ENCODE data around the gene SETD4. TPM values are rescaled to one million over a fixed set of nuclear protein-coding genes. Genes with fewer than 3 reads are reported as not detected.

The SETD4 gene
- total RNA-seq, 1 donor = 15.9 TPM

DNA sequence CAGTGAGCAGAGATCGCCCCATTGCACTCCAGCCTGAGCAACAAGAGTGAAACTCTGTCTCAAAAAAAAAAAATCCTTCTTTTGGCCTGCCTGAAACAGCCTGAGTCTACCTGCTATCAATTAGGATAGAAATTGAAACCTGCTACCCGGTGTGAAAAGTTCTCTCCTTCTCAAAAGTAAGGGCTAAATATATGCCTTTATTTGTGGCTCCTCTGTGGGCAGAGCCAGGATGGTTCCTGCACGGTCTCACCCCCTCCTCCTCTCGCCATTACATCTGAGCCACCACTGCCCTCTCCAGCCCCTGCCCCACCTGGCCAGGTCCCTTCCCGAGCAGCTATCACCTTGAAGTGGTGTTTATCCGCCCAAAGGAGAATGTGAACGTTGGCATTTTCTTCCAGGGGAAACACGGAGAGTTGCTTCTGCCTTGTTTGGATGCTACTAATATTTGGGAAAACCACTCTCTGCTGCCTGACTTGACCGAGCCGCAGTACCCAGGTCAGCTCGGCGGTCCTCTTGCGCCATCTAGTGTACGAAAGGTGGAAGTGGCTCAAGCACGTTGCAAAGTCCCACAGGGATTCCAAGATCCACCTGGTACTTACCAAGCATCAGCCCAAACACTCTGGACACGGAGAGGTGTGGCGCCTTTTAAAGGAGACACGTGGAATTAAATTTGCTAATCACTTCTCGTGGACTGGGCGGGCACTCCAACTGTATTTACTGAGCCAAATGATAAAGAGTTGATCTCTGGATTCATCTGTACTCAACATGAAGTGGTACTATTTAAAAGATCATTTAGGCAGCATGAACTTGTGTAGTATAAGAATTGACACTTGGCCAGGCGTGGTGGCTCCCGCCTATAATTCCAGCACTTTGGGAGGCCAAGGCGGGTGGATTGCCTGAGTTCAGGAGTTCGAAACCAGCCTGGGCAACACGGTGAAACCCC, 31.9 kb downstream of the SETD4 start:
- TF ChIP-seq, protein P1, sequence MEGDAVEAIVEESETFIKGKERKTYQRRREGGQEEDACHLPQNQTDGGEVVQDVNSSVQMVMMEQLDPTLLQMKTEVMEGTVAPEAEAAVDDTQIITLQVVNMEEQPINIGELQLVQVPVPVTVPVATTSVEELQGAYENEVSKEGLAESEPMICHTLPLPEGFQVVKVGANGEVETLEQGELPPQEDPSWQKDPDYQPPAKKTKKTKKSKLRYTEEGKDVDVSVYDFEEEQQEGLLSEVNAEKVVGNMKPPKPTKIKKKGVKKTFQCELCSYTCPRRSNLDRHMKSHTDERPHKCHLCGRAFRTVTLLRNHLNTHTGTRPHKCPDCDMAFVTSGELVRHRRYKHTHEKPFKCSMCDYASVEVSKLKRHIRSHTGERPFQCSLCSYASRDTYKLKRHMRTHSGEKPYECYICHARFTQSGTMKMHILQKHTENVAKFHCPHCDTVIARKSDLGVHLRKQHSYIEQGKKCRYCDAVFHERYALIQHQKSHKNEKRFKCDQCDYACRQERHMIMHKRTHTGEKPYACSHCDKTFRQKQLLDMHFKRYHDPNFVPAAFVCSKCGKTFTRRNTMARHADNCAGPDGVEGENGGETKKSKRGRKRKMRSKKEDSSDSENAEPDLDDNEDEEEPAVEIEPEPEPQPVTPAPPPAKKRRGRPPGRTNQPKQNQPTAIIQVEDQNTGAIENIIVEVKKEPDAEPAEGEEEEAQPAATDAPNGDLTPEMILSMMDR (IDR thresholded peaks at IDR 0.05; ENCODE audit: extremely low read depth, low read depth, low read length) = peak; percentile 99
- peak overlapping the region; percentile 64 for H3K4me2 ChIP-seq (ENCODE audit: insufficient read depth, low read length)
- H3K36me3 ChIP-seq (ENCODE audit: insufficient read depth, low read length) = no peaks in the 10 kb centered on the region
- peak overlapping the region; percentile 34 for H3K4me3 ChIP-seq (ENCODE audit: insufficient read depth, low read length)
- H3K9me3 ChIP-seq (ENCODE audit: low read depth, low read length) = no peaks in the 10 kb centered on the region
- H3K27ac ChIP-seq (ENCODE audit: low read depth, low read length) = no peak overlapping the region
- no peaks in the 10 kb centered on the region for H3K27me3 ChIP-seq (ENCODE audit: insufficient read depth, low read length)
- peaks cover 12% of the 10 kb centered on the region for H3K4me1 ChIP-seq (ENCODE audit: insufficient read depth, low read length)
- peak overlapping the region; percentile 71 for H2AFZ ChIP-seq (ENCODE audit: low read length)
- no peaks in the 10 kb centered on the region for H4K20me1 ChIP-seq (ENCODE audit: insufficient read depth, low read length)
- H3K79me2 ChIP-seq (ENCODE audit: insufficient read depth, low read length) = no peaks in the 10 kb centered on the region
- DNase-seq (ENCODE audit: insufficient read length, low spot score, missing footprints) = peak; percentile 94

DNA sequence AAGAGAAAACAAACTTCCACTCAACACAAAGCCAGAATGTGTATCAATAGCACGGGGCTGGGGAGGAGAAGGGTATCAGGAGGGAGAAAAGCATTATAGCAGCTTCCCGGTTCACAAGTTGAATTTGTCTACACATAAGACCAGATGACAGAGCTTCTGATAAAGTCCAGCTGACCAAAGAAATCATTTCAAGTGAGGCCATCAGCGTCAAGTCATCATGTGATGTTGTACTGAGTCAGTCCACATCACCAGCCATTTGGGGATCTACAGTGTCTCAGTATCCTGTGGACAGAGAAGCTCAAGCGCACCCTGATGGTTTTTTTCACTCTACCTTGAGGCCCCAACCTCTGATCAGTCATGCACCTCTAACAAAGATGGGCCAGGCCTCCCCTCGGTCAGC, 33.0 kb downstream of the SETD4 start:
- Histone ChIP-seq H3K4me3 (ENCODE audit: insufficient read depth, low read length) (no peak overlapping the region), H3K27ac (ENCODE audit: low read depth, low read length) (no peak overlapping the region), H3K4me1 (ENCODE audit: insufficient read depth, low read length) (peaks cover 12% of the 10 kb centered on the region), H2AFZ (ENCODE audit: low read length) (peak overlapping the region; percentile 35), H3K9me3 (ENCODE audit: low read depth, low read length) (no peaks in the 10 kb centered on the region), H3K27me3 (ENCODE audit: insufficient read depth, low read length) (no peaks in the 10 kb centered on the region), H3K79me2 (ENCODE audit: insufficient read depth, low read length) (no peaks in the 10 kb centered on the region), H4K20me1 (ENCODE audit: insufficient read depth, low read length) (no peaks in the 10 kb centered on the region), H3K36me3 (ENCODE audit: insufficient read depth, low read length) (no peaks in the 10 kb centered on the region), H3K4me2 (ENCODE audit: insufficient read depth, low read length) (no peak overlapping the region)
- TF ChIP-seq, protein P1 (IDR thresholded peaks at IDR 0.05; ENCODE audit: extremely low read depth, low read depth, low read length) = no peak
- DNase-seq (ENCODE audit: insufficient read length, low spot score, missing footprints) = no peak

DNA sequence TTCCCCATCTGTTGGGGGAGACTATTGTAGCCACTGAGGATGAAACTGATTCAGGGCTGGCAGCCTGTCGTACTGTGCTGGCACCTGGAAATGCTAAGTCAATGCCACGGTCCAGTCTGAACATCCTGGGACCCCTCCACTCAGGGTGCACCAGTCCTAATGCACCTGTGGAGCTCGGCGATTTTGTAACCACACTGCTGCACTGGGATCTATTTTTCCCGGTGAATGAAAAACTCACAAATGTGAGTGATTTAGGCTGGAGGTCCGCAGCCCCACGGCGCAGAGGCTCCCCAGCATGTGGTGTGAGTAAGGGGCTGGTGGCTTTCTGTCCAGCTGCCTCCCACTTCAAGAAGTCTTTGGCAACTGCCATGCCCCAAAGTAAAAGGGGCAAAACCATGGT, 35.5 kb downstream of the SETD4 start:
- no peak for DNase-seq (ENCODE audit: insufficient read length, low spot score, missing footprints)
- Histone ChIP-seq H3K27ac (ENCODE audit: low read depth, low read length) (no peak overlapping the region), H3K4me1 (ENCODE audit: insufficient read depth, low read length) (peaks cover 12% of the 10 kb centered on the region), H4K20me1 (ENCODE audit: insufficient read depth, low read length) (no peaks in the 10 kb centered on the region), H3K9me3 (ENCODE audit: low read depth, low read length) (no peaks in the 10 kb centered on the region), H3K4me3 (ENCODE audit: insufficient read depth, low read length) (no peak overlapping the region), H3K27me3 (ENCODE audit: insufficient read depth, low read length) (no peaks in the 10 kb centered on the region), H3K36me3 (ENCODE audit: insufficient read depth, low read length) (no peaks in the 10 kb centered on the region), H3K4me2 (ENCODE audit: insufficient read depth, low read length) (no peak overlapping the region), H2AFZ (ENCODE audit: low read length) (no peak overlapping the region), H3K79me2 (ENCODE audit: insufficient read depth, low read length) (no peaks in the 10 kb centered on the region)
- TF ChIP-seq, protein P1 (IDR thresholded peaks at IDR 0.05; ENCODE audit: extremely low read depth, low read depth, low read length) = no peak

DNA sequence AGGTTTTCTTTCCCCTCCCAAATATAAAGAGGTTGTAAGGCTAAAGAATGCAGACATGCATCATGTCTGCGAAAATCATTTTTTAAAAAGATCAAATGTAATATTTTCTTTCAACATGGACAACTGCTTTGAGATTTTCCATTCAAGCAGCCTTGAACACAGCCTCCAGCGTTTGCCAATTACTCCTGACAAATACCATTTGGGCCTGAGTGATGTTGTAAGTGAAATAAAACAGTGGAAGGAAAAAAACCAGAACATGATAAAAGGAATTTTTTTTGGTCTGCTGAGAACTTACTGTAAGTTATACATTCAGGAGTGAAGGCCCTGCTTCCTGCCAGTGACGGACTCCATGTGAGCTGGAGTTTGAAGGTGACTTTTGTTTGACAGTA, 37.2 kb downstream of the SETD4 start:
- Histone ChIP-seq H4K20me1 (ENCODE audit: insufficient read depth, low read length) (no peaks in the 10 kb centered on the region), H3K4me3 (ENCODE audit: insufficient read depth, low read length) (no peak overlapping the region), H2AFZ (ENCODE audit: low read length) (no peak overlapping the region), H3K4me1 (ENCODE audit: insufficient read depth, low read length) (peaks cover 7% of the 10 kb centered on the region), H3K27me3 (ENCODE audit: insufficient read depth, low read length) (peaks cover 4% of the 10 kb centered on the region), H3K36me3 (ENCODE audit: insufficient read depth, low read length) (no peaks in the 10 kb centered on the region), H3K79me2 (ENCODE audit: insufficient read depth, low read length) (no peaks in the 10 kb centered on the region), H3K4me2 (ENCODE audit: insufficient read depth, low read length) (no peak overlapping the region), H3K9me3 (ENCODE audit: low read depth, low read length) (no peaks in the 10 kb centered on the region), H3K27ac (ENCODE audit: low read depth, low read length) (no peak overlapping the region)
- TF ChIP-seq, protein P1 (IDR thresholded peaks at IDR 0.05; ENCODE audit: extremely low read depth, low read depth, low read length) = no peak
- no peak for DNase-seq (ENCODE audit: insufficient read length, low spot score, missing footprints)

All from osteoblast (primary cell).